ENCODE measurements around the gene VEPH1.

Gene VEPH1

GRCh38 chr3:157522648-157523047, 19.4 kb upstream of the VEPH1 start:
- no peak for DNase-seq

DNA sequence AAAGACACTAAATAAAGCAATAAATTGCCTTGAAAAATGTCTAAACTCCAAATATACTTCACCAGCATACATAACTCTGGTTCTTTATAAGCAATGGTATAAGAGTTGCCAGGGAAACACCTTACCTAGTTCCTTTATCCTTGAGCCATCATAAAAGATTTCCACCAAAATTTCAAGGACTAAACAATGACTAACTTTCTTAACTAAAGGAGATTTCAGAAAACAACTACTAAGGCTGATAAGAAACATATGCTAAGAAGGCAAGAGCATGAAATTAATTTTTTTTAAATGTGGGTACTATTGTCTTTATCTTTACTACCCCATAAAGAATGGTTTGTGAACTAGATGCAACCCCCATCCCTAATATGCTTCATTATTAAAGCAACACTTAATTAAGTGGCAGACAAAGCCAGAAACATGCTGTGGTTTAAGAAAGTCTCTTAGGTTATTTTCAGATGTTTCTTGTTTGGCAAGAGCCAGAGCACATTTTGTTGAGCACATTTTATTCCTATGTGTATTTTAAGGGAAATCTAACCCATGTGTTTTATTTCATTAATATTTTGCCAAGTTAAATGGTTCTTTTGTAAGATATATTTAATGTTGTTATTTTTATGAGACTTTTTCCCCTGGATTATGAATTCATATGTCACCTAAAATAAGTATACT, 17.4 kb upstream of the VEPH1 start:
- DNase-seq = no peak

- no peak for DNase-seq
These were observed 15.7 kb upstream of the VEPH1 start for GRCh38 chr3:157518881-157519280.

- no peak for DNase-seq
These were observed 13.7 kb upstream of the VEPH1 start for GRCh38 chr3:157516928-157517327.

DNA sequence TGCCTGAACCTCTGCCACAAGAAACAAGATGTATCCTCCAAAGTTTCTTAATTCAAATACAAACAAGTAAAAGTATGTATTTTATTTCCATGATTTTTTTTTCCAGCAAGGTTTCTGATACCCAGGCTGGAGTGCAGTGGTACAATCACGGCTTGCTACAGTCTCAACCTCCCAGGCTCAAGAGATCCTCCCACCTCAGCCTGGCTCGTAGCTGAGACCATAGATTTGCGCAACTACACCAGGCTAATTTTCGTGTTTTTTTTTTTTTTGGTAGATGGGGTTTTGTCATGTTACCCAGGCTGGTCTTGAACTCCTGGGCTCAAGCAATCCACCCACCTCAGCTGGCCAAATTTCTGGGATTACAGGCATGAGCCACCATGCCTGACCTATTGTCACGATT, 12.2 kb upstream of the VEPH1 start:
- no peak for DNase-seq

DNA sequence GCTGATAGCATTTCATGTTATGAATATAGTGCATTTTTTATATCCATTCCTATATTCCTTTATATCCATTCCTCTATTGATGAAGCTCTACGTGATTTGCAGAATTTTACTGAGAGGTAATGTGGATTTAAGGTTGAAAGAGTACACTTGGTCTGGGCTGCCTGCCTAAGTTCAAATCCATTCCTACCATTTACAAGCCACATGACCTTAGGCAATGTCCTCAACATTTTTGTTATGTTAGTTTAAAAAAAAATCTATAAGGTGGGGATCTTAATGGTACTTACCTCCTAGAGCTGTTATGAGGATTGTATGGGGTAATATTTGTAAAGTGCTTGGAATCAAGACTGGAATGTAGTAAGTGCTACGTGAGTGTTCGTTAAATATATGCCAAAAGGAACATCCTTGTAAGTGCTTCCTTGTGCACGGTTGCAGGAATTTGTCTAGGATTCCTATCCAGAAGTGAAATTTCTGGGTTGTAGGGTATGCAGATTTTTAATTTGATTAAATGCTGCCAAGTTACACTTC, 11.2 kb upstream of the VEPH1 start:
- no peak for DNase-seq

DNA sequence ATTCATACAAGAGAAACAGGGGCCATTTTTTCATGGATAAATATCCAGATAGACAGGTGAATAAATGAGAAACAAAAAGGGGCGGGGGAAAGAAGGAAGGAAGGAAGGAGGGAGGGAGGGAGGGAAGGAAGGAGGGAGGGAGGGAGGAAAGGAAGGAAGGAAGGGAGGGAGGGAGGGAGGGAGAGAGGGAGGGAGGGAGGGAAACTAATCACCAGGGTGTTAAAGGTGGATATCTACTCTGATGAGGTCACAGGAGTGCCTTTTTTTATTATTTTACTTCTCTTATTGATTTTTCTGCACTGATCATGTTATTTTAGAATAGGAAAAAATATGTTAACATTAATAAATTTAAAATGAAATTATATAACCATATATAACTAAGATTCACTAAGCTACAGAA, 10.4 kb upstream of the VEPH1 start:
- DNase-seq = no peak

- DNase-seq = no peak
These were observed 9.3 kb upstream of the VEPH1 start for GRCh38 chr3:157512534-157512933.

- no peak for DNase-seq
These were observed 5.2 kb upstream of the VEPH1 start for GRCh38 chr3:157508461-157508860.

DNA sequence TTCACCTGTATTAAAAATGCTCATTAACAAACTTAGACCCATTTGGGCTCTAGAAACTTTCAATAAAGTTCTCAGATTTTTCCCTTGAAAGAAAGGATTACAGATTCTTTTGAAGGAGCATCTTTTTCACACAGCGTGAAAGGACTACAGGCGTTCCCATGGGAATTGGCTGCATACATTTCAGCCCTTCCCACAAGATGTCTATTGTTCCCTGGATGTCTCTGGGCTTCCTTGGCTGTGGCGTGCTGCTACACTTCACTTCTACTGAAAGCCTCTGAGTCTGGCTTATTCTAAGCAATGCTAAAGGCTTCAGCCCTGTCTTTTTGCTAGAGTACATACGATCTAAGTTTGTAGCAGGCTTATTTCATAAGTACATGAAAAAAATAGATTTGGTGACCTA, 1.4 kb downstream of the VEPH1 start:
- DNase-seq = no peak

- no peak for DNase-seq
These were observed 3.0 kb downstream of the VEPH1 start for GRCh38 chr3:157500232-157500631.

- DNase-seq = no peak
These were observed 3.8 kb downstream of the VEPH1 start for GRCh38 chr3:157499342-157499963.

GRCh38 chr3:157498371-157498770, 4.8 kb downstream of the VEPH1 start:
- DNase-seq = no peak

- no peak for DNase-seq
These were observed 7.4 kb downstream of the VEPH1 start for GRCh38 chr3:157495846-157496245.

GRCh38 chr3:157494581-157495281, 8.5 kb downstream of the VEPH1 start:
- no peak for DNase-seq

DNA sequence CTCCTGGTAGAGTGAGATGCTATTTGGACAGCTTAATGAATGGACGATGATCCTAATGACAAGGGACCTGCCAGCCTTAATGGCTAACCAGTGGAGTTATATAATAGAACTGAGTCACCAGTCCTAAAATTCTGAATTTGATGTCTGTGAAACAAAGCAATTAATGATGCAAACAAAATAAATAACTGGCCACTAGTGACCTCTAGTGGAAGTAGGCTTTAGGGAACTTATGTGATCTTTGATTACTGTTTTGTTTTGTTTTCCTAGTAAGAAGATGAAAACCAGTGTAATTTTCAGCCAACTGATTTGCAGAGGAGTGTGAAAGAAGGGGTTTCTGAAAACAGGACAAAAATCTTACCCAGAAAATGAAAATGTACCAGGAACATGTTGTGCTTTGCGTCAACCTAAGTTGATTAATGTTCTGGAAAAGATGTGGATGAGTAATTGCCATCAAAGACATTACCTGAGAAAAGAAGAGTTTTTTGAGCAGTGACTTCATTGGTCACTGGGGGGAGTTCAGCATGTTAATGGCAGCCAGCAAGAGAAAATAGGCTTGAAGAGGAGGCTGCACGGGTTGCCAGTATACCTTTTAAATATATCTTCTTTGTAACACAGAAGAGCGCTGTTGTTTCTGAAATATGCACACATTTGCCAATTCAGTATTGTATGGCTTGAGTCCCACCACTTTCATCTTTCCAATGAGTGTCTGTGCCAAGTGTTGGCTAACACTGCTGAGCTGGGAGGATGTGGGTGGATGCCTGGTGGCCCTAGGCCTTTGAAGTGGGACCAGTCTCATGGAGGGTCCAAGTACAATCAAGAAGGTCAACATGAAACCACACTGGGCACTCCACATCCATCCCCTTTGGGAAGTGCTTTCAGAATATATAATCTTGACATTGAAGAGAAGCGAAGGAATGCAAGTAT, 9.3 kb downstream of the VEPH1 start:
- DNase-seq = peak; percentile 22

GRCh38 chr3:157491136-157491535, 12.1 kb downstream of the VEPH1 start:
- DNase-seq = no peak

DNA sequence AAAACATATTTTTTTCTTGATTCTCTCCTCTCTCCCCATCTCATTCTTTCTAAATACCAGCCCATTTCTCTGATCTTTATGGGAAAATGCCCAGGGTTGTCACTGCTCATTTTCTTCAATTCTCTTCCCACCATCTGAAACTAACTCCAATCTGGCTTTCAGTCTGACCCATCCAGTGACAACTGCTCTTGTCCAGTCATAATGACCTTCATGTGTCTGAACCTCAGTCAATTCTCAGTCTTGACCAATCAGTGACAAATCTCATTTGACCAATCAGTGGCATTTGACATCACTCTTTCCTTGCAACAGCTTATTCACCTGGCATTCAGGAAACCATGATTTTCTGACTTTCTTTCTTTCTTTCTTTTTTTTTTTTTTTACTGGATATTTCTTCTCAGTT, 15.1 kb downstream of the VEPH1 start:
- DNase-seq = no peak

GRCh38 chr3:157487339-157487738, 15.9 kb downstream of the VEPH1 start:
- DNase-seq = no peak

DNA sequence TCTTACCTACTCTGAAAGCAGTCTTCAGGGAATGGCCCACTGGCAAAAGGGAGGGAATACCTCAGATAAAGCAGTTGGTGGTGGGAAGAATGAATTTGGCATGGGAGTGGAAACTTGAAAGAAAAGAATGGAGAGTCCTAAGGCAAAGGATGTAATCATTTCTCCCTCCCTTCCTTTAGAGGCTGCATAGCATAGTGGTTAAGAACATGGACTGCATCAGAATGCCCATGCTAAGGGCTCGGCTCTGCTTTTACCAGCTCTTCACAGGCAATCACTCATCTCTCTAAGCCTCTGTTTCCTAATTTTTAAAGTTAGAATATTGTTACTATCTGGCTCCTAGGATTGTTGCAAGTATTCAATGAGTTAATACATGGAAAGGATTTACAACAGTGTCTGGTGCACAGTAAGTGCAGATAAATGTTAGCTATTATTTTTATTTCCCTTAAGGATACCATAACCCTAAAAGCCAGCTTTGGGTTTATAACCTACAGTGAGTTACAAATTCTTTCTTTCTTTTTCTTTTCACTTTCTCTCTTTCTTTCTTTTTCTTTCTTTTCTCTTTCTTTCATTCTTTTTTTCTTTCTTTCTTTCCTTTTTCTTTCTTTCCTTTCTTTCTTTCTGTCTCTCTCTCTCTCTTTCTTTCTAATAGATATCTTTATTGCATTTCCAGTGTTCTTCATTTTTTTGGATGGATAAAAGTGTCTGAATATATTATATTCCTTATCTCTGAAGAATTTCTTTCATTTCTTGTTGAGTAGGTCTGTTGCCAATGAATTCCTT, 23.6 kb downstream of the VEPH1 start:
- DNase-seq = no peak

DNA sequence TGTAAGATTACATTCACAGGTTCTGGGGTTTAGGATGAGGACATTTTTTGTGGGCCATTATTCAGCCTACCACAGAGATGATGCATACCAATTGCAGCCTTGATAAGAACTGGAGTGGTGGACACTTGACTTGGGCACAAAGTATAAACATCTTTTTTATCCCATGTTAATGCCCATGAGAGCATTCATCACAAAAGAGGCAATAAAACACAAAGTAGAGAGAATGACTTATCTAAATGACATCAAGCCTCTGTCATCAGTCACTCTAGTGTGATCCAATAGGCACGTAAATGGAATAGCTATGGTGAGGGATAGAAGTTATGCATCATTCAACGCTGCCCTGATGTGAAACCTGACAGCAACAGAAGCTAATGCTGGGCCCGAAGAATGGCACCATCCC, 25.8 kb downstream of the VEPH1 start:
- no peak for DNase-seq

DNA sequence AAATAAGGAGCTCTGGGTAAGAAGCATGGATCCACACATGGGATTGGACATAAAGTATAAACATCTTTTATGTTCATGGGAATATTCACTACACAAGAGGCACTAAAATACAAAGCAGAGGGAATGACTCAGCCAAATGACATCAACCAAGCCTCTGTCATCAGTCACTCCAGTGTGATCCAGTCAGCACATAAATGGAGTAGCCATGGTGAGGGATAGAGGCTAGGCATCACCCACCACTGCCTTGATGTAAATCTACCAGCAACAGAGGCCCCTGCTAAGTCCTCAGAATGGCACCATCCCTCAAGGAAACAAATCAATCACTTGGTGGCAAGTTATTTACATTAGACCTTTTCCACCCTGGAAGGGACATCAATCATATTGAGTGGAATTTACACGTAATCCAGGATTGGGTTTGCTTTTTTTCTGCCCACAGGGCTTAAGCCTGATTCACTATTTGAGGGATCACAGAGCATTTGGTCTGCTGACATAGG, 27.2 kb downstream of the VEPH1 start:
- DNase-seq = no peak

Data from activated CD4-positive, alpha-beta T cell treated with anti-CD3 and anti-CD28 coated beads, Interleukin-2, amount 50 U/mL, for 16 hours (primary cell).